Measurements from ENCODE around the gene ANK3.

The ANK3 gene

DNA sequence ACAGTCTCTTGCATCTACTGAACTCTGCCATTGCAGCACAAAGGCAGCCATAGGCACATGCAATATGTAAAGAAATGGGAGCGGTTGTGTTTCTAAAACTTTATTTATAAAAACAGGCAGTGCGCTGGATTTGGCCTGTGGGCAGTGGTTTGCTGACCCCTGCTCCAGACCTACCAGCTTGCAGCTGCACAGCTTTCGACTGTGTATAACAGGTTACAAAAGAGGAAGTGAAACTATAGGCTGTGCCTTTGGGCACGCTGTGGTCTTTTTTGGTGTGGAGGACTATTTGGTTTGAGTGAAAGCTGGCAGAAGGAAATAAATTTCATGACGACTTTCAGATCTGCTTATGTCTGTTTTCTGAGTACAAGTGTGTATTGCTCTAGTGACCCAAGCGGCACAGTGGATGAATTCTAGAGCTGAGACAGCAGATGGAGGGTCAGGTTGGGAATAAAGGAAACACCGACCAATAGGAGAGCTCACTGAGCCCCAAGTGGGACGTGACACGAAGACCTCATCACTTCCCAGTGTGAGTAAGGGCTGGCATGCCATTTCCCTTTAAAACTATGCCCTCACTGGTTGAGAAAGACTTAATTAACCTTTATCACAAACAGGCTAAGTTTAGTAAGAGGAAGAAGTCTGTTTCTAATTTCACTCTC is 152.7 kb downstream of the ANK3 start:
- H3K9me3 Mint-ChIP-seq, result no peaks in the 10 kb centered on the region
- TF ChIP-seq, protein P1, sequence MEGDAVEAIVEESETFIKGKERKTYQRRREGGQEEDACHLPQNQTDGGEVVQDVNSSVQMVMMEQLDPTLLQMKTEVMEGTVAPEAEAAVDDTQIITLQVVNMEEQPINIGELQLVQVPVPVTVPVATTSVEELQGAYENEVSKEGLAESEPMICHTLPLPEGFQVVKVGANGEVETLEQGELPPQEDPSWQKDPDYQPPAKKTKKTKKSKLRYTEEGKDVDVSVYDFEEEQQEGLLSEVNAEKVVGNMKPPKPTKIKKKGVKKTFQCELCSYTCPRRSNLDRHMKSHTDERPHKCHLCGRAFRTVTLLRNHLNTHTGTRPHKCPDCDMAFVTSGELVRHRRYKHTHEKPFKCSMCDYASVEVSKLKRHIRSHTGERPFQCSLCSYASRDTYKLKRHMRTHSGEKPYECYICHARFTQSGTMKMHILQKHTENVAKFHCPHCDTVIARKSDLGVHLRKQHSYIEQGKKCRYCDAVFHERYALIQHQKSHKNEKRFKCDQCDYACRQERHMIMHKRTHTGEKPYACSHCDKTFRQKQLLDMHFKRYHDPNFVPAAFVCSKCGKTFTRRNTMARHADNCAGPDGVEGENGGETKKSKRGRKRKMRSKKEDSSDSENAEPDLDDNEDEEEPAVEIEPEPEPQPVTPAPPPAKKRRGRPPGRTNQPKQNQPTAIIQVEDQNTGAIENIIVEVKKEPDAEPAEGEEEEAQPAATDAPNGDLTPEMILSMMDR (IDR thresholded peaks at IDR 0.05), result no peak
- no peaks in the 10 kb centered on the region for H3K27me3 Mint-ChIP-seq (ENCODE audit: low read depth, poor library complexity)
- peaks cover 6% of the 10 kb centered on the region for H3K4me1 Mint-ChIP-seq
- no peak for DNase-seq
- H3K4me3 Mint-ChIP-seq, result no peak overlapping the region
- H3K36me3 Mint-ChIP-seq (ENCODE audit: low read depth), result no peaks in the 10 kb centered on the region
- no peak overlapping the region for H3K27ac Mint-ChIP-seq

DNA sequence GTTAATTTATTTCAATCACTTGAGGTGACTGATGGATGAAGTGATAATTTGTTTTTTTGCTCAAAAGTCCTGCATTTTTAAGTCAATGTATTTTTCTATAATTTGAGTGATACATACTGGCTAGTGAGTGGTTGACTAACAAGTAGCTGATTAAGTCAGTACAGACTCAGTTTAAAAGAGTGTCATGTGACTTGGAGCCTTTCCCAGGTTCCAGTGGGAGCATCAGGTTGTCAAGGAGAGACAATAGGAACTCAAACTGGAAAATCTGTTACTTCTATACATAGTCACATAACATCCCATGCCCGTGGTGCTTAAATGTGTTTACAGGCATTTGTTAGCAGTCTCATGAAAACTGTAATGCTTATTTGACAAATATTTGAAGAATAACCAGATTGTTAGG is 154.7 kb downstream of the ANK3 start:
- no peak overlapping the region for H3K27ac Mint-ChIP-seq
- H3K4me3 Mint-ChIP-seq, result no peak overlapping the region
- TF ChIP-seq, protein P1 (IDR thresholded peaks at IDR 0.05), result no peak
- no peak for DNase-seq
- H3K36me3 Mint-ChIP-seq (ENCODE audit: low read depth), result no peaks in the 10 kb centered on the region
- H3K27me3 Mint-ChIP-seq (ENCODE audit: low read depth, poor library complexity), result no peaks in the 10 kb centered on the region
- peaks cover 6% of the 10 kb centered on the region for H3K4me1 Mint-ChIP-seq
- H3K9me3 Mint-ChIP-seq, result no peaks in the 10 kb centered on the region

DNA sequence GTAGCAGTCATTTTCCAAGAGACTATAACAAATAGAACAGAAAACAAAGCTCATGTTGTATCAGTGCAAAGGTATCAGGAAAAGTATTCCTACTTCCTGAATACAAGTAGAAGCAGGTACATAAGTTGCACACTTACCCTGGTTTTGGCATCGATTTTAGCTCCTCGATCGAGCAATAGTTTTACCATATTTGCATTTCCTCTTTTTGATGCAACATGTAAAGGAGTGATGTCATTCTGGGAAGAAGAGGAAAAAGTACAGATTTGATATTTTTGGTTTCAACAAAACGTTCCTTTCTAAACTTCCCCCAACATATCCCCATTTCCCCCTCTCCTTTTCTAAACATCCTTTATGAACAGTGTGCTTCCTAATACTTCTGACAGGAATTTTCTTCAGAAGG is 155.1 kb downstream of the ANK3 start:
- Mint-ChIP-seq H3K36me3 (ENCODE audit: low read depth) (no peaks in the 10 kb centered on the region), H3K27me3 (ENCODE audit: low read depth, poor library complexity) (no peaks in the 10 kb centered on the region), H3K4me1 (peaks cover 6% of the 10 kb centered on the region), H3K27ac (no peak overlapping the region), H3K9me3 (no peaks in the 10 kb centered on the region), H3K4me3 (no peak overlapping the region)
- no peak for DNase-seq
- TF ChIP-seq, protein P1 (IDR thresholded peaks at IDR 0.05), result no peak

DNA sequence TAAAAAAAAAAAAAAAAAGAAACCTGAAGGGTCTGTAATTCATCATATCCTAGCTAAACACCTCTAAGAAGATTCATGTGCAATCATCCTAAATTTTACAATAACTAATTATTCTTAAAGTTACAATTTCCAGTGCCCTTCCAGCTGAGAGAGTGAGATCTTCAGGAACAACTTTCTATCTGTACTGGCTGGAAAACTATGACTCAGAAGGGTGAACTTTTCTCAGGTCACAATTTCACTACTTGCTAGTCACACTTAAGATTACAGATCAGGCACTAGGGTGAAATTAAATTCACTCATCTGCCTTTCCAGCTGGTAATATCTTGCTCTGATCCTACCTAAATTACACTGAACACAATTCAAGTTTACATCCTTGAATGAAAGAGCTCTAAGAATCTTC is 158.8 kb downstream of the ANK3 start:
- H3K36me3 Mint-ChIP-seq (ENCODE audit: low read depth), result no peaks in the 10 kb centered on the region
- DNase-seq, result no peak
- no peaks in the 10 kb centered on the region for H3K4me1 Mint-ChIP-seq
- H3K27ac Mint-ChIP-seq, result no peak overlapping the region
- TF ChIP-seq, protein P1 (IDR thresholded peaks at IDR 0.05), result no peak
- H3K4me3 Mint-ChIP-seq, result no peak overlapping the region
- no peaks in the 10 kb centered on the region for H3K9me3 Mint-ChIP-seq
- no peaks in the 10 kb centered on the region for H3K27me3 Mint-ChIP-seq (ENCODE audit: low read depth, poor library complexity)

DNA sequence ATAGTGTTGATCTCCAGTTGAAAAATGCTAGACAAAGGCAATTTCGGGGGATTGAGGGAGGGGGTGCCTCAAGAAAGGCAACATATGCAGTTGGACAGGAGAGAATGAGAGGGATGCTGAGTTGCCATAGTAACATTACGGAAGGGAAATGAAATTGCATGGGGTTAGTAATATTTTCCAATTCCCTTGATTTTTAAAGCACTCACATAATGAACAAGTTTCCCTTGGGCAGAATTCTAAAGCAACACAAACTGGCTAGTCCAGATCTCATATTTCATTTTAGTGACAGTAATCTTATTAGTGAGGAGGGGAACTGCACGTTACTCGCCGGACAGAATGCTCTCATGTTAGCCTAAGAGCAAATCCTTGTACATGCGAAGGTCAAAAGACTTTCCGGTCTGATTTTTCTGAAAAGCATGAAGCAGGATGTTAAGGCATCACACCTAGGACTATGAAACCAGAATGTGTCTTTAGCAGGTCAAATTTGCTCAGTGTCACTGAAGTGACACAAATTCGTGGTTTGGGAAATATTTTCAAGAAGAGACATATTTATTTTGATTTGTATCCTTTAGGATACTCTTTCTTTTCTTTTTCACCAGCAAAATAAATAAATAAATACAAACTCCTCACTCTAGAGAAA is 165.5 kb downstream of the ANK3 start:
- H3K27me3 Mint-ChIP-seq (ENCODE audit: low read depth, poor library complexity), result peaks cover 3% of the 10 kb centered on the region
- no peaks in the 10 kb centered on the region for H3K9me3 Mint-ChIP-seq
- no peak for DNase-seq
- no peaks in the 10 kb centered on the region for H3K4me1 Mint-ChIP-seq
- no peak overlapping the region for H3K4me3 Mint-ChIP-seq
- H3K36me3 Mint-ChIP-seq (ENCODE audit: low read depth), result no peaks in the 10 kb centered on the region
- H3K27ac Mint-ChIP-seq, result no peak overlapping the region
- TF ChIP-seq, protein P1 (IDR thresholded peaks at IDR 0.05), result no peak

DNA sequence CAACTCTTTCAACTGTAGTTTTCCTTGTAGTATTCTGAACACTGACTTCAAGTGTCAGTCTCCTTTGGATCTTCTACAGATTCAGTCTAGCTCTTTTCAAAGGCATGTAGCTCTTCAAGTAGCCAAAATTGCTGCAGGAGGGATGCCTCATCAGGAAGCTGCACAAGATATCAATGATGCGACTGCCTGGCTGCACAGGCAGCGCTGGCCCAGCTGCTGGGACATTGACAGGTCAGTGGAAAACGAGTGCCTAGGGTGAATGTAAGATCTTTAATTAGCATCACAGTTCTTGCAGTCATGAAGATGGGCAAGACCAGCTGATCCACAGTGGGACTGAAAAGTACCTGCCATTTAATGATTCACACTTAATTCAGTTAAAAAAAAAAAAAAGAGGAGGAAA is 167.6 kb downstream of the ANK3 start:
- DNase-seq, result no peak

More for the DNA sequence above, 167.6 kb downstream of the ANK3 start:
- no peak overlapping the region for H3K4me3 Mint-ChIP-seq
- H3K27ac Mint-ChIP-seq, result no peak overlapping the region
- H3K36me3 Mint-ChIP-seq (ENCODE audit: low read depth), result no peaks in the 10 kb centered on the region
- no peaks in the 10 kb centered on the region for H3K4me1 Mint-ChIP-seq
- TF ChIP-seq, protein P1 (IDR thresholded peaks at IDR 0.05), result no peak
- H3K27me3 Mint-ChIP-seq (ENCODE audit: low read depth, poor library complexity), result peaks cover 3% of the 10 kb centered on the region
- no peaks in the 10 kb centered on the region for H3K9me3 Mint-ChIP-seq
